Tibial nerve (tissue), 3 donors: ENCODE data around the gene HTR1D.

Source experiments
- POLR2A ChIP-seq, 2 donors: fragments of 450-650 bp; IDR thresholded peaks; one replicate each; pipeline ENCODE4 v1.6.1; 2017; ENCODE audit warnings: antibody characterized with exemption in 2 of 2, mild to moderate bottlenecking in 2 of 2, moderate library complexity in 2 of 2
- TF ChIP-seq, protein P1 (sequence below), 5 experiments: fragments of 200-600 bp in 3 of 5; fragments of 450-650 bp in 2 of 5; sonication (generic) in 3 of 5; IDR thresholded peaks; one replicate each; pipeline ENCODE4 v1.5.1; 2016 to 2019; ENCODE audit warnings: antibody characterized with exemption in 5 of 5, mild to moderate bottlenecking in 3 of 5, moderate library complexity in 2 of 5

DNA sequence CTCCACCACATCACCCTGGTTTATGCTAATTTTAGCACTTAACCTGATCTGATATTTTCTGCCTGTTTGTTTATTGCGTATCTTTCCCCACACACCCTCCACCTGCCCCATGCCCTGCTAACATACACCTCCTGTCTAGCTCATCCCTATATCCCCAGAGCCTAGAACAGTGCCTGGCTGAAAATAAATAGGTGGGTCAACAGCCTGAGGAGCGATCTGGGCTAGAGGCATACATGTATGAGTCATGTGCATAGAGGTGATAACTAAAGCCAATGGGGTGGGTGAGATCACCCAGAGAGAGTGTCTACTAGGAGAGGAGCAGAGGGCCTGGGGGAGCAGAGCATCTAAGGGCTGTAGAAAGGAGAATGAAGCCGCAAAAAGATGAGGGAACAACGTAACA, 2.7 kb downstream of the HTR1D start:
- TF ChIP-seq, protein P1, sequence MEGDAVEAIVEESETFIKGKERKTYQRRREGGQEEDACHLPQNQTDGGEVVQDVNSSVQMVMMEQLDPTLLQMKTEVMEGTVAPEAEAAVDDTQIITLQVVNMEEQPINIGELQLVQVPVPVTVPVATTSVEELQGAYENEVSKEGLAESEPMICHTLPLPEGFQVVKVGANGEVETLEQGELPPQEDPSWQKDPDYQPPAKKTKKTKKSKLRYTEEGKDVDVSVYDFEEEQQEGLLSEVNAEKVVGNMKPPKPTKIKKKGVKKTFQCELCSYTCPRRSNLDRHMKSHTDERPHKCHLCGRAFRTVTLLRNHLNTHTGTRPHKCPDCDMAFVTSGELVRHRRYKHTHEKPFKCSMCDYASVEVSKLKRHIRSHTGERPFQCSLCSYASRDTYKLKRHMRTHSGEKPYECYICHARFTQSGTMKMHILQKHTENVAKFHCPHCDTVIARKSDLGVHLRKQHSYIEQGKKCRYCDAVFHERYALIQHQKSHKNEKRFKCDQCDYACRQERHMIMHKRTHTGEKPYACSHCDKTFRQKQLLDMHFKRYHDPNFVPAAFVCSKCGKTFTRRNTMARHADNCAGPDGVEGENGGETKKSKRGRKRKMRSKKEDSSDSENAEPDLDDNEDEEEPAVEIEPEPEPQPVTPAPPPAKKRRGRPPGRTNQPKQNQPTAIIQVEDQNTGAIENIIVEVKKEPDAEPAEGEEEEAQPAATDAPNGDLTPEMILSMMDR (IDR thresholded peaks at IDR 0.05): no peak
- no peak for TF ChIP-seq POLR2A (IDR thresholded peaks at IDR 0.05)
